NK-92 treated with Interleukin-12 subunit alpha and Interleukin-12 subunit beta, amount 100 ng/mL, for 24 hours (cell line): ENCODE data around the gene IL1RAP.
"Not testable (repeated sequence)": the region's sequence is repeated elsewhere in the genome, so short reads cannot be mapped to it uniquely, and the experiment has no call there.

Experiments used
- DNase-seq: peaks from one replicate; lab custom pipeline; 2025; lab: John Stamatoyannopoulos, UW

The IL1RAP gene

GRCh38 chr3:190666821-190667220, 152.9 kb downstream of the IL1RAP start:
- DNase-seq, result no peak

GRCh38 chr3:190671658-190672057, 157.8 kb downstream of the IL1RAP start:
- no peak for DNase-seq

- DNase-seq, result no peak
These were observed 159.3 kb downstream of the IL1RAP start for GRCh38 chr3:190673148-190673547.

- DNase-seq, result no peak
These were observed 162.6 kb downstream of the IL1RAP start for GRCh38 chr3:190676481-190676880.

GRCh38 chr3:190677001-190677400, 163.1 kb downstream of the IL1RAP start:
- no peak for DNase-seq

- DNase-seq, result not testable (repeated sequence)
These were observed 164.0 kb downstream of the IL1RAP start for GRCh38 chr3:190677868-190678267.

GRCh38 chr3:190680691-190681090, 166.8 kb downstream of the IL1RAP start:
- no peak for DNase-seq

GRCh38 chr3:190684776-190685175, 170.9 kb downstream of the IL1RAP start:
- DNase-seq, result no peak

- DNase-seq, result no peak
These were observed 172.1 kb downstream of the IL1RAP start for GRCh38 chr3:190686011-190686410.

GRCh38 chr3:190690246-190690645, 176.4 kb downstream of the IL1RAP start:
- DNase-seq, result no peak

- DNase-seq, result no peak
These were observed 178.4 kb downstream of the IL1RAP start for GRCh38 chr3:190692256-190692655.

- no peak for DNase-seq
These were observed 180.6 kb downstream of the IL1RAP start for GRCh38 chr3:190694335-190695001.

- no peak for DNase-seq
These were observed 181.3 kb downstream of the IL1RAP start for GRCh38 chr3:190695225-190695624.

- DNase-seq, result no peak
These were observed 182.1 kb downstream of the IL1RAP start for GRCh38 chr3:190695994-190696393.

- DNase-seq, result no peak
These were observed 183.1 kb downstream of the IL1RAP start for GRCh38 chr3:190696777-190697501.

- no peak for DNase-seq
These were observed 183.6 kb downstream of the IL1RAP start for GRCh38 chr3:190697502-190697830.

- no peak for DNase-seq
These were observed 184.0 kb downstream of the IL1RAP start for GRCh38 chr3:190697901-190698300.

- DNase-seq, result no peak
These were observed 185.9 kb downstream of the IL1RAP start for GRCh38 chr3:190699776-190700175.

- DNase-seq, result no peak
These were observed 187.2 kb downstream of the IL1RAP start for GRCh38 chr3:190701096-190701532.

GRCh38 chr3:190706582-190706981, 192.7 kb downstream of the IL1RAP start:
- DNase-seq, result no peak
